HG02763 (cell line): ENCODE data around the gene CLIC1.
A peak's percentile ranks its signal among the peaks of the same experiment; 100 is the strongest.

Experiments used
- ATAC-seq: cut with Tn5 transposase; IDR thresholded peaks from one replicate; pipeline ENCODE4 v1.9.1; 2021; ENCODE audit warnings: mild to moderate bottlenecking, moderate library complexity; ENCODE audit not compliant: unreplicated experiment

The CLIC1 gene

GRCh38 chr6:31707701-31708100, 28.6 kb downstream of the CLIC1 start:
- no peak for ATAC-seq

GRCh38 chr6:31706599-31706998, 29.7 kb downstream of the CLIC1 start, which contains the start of gene LY6G6F:
Gene LY6G6F, plus strand, starts transcription at chr6:31706866. Its CDS starts 41 bp downstream, at chr6:31706907.
- no peak for ATAC-seq

- no peak for ATAC-seq
Measured at GRCh38 chr6:31705931-31706330, 30.4 kb downstream of the CLIC1 start.

GRCh38 chr6:31702819-31703716, 33.3 kb downstream of the CLIC1 start, which contains the start of gene ABHD16A:
Gene ABHD16A, minus strand, starts transcription at chr6:31703324. Its CDS starts 43 bp downstream, at chr6:31703281.
- peak; percentile 83 for ATAC-seq

GRCh38 chr6:31702405-31702818, 33.9 kb downstream of the CLIC1 start:
- ATAC-seq, result no peak

- ATAC-seq, result no peak
Measured at GRCh38 chr6:31701666-31702404, 34.5 kb downstream of the CLIC1 start.

GRCh38 chr6:31700740-31701401, 35.5 kb downstream of the CLIC1 start:
- ATAC-seq, result no peak

- ATAC-seq, result no peak
Measured at GRCh38 chr6:31697555-31697954, 38.8 kb downstream of the CLIC1 start.

- no peak for ATAC-seq
Measured at GRCh38 chr6:31693535-31693934, 42.8 kb downstream of the CLIC1 start.

GRCh38 chr6:31692886-31693285, 43.4 kb downstream of the CLIC1 start:
- no peak for ATAC-seq

GRCh38 chr6:31692353-31692752, 44.0 kb downstream of the CLIC1 start:
- ATAC-seq, result no peak

- no peak for ATAC-seq
Measured at GRCh38 chr6:31691564-31692108, 44.7 kb downstream of the CLIC1 start.

GRCh38 chr6:31691078-31691463, 45.3 kb downstream of the CLIC1 start:
- ATAC-seq, result no peak

- no peak for ATAC-seq
Measured at GRCh38 chr6:31690231-31691077, 45.9 kb downstream of the CLIC1 start.

GRCh38 chr6:31689249-31690110, 46.9 kb downstream of the CLIC1 start:
- no peak for ATAC-seq

- no peak for ATAC-seq
Measured at GRCh38 chr6:31687860-31688693, 48.3 kb downstream of the CLIC1 start.

GRCh38 chr6:31687321-31687720, 49.0 kb downstream of the CLIC1 start:
- no peak for ATAC-seq

GRCh38 chr6:31686483-31686882, 49.8 kb downstream of the CLIC1 start:
- no peak for ATAC-seq
